HepG2 (cell line): ENCODE measurements around the gene MPC2. TPM values are rescaled to one million over a fixed set of nuclear protein-coding genes. Genes with fewer than 3 reads are reported as not detected.

Experiments
- ATAC-seq: fragments of 200-7000 bp; cut with Tn5 transposase; 3 replicates; pipeline ENCODE4 v1.9.1; 2020; ENCODE audit warnings: mild to moderate bottlenecking, moderate library complexity
- BruUV-seq: library from RNA; stranded (reverse); fragments of 400-500 nt; replicated peaks from 2 replicates; lab custom pipeline; 2021; lab: Mats Ljungman, UMichigan
- CTCF ChIA-PET: fragments of 300-600 bp; formaldehyde crosslinking; extraction: SDS; loops from one replicate; lab custom pipeline; 2021; ENCODE audit warnings: low total read pairs, inconsistent platforms, low intra/inter-chr PET ratio; lab: Yijun Ruan, JAX
- POLR2A ChIA-PET: fragments of 350-600 bp; sonication (Branson Sonifier 250); formaldehyde crosslinking; loops from one replicate; lab custom pipeline; 2020; ENCODE audit warnings: antibody characterized with exemption, inconsistent platforms; lab: Yijun Ruan, JAX
- DNase-seq: peaks from one replicate; pipeline ENCODE4 v3.0.0-alpha.2; 2015; ENCODE audit warnings: low spot score
- FAIRE-seq: peaks from 3 replicates; lab custom pipeline; 2011; peaks lifted over from hg19 to GRCh38; lab: Jason Lieb, UNC
- H2AFZ ChIP-seq: one replicate; pipeline ENCODE4 v1.6.1; 2011; ENCODE audit warnings: low read length, inconsistent platforms
- H3K27ac ChIP-seq: fragments of 300-600 bp; 3 replicates; pipeline ENCODE4 v1.8.0; 2011; ENCODE audit warnings: mixed run types, mild to moderate bottlenecking, mixed read lengths, low read length, inconsistent platforms; ENCODE audit not compliant: insufficient read depth; ENCODE audit errors: extremely low read length
- H3K27me3 ChIP-seq, 2 experiments: fragments of 200-600 bp in 1 of 2; 2 replicates in 1 of 2; 3 replicates in 1 of 2; pipeline versions ENCODE4 v1.6.0 to v1.8.0; 2011; ENCODE audit warnings: low read length in 2 of 2, mild to moderate bottlenecking in 2 of 2, moderate library complexity in 2 of 2, inconsistent platforms in 1 of 2; ENCODE audit not compliant: insufficient read depth in 2 of 2, control insufficient read depth in 1 of 2
- H3K36me3 ChIP-seq, 2 experiments: fragments of 200-600 bp in 1 of 2; replicated peaks in 1 of 2; 2 replicates in 1 of 2; 3 replicates in 1 of 2; pipeline versions ENCODE4 v1.5.1 to v1.8.0; 2011; ENCODE audit warnings: low read length in 2 of 2, inconsistent platforms in 1 of 2; ENCODE audit not compliant: insufficient read depth in 2 of 2, control insufficient read depth in 1 of 2
- H3K4me1 ChIP-seq: 2 replicates; pipeline ENCODE4 v1.5.1; 2012; ENCODE audit warnings: low read length, inconsistent platforms; ENCODE audit not compliant: insufficient read depth
- H3K4me2 ChIP-seq: 2 replicates; pipeline ENCODE4 v1.6.0; 2011; ENCODE audit warnings: low read depth, low read length, inconsistent platforms
- H3K4me3 ChIP-seq, 3 experiments: fragments of 200-600 bp in 1 of 3; sonication (generic), shearing (Covaris generic) in 1 of 3; replicated peaks in 1 of 3; 2 replicates each; pipeline ENCODE4 v1.5.1; 2011 to 2016; ENCODE audit warnings: low read length in 3 of 3, inconsistent platforms in 2 of 3, low read depth in 2 of 3, mild to moderate bottlenecking in 2 of 3, control low read depth in 1 of 3, mixed read lengths in 1 of 3; ENCODE audit not compliant: insufficient read depth in 1 of 3
- H3K79me2 ChIP-seq: one replicate; pipeline ENCODE4 v1.6.1; 2011; ENCODE audit warnings: low read length, inconsistent platforms; ENCODE audit not compliant: insufficient read depth
- H3K9ac ChIP-seq: 2 replicates; pipeline ENCODE4 v1.6.0; 2011; ENCODE audit warnings: mild to moderate bottlenecking, low read depth, low read length, inconsistent platforms; ENCODE audit not compliant: insufficient read depth
- H3K9me3 ChIP-seq: 2 replicates; pipeline ENCODE4 v1.5.1; 2012; ENCODE audit warnings: mild to moderate bottlenecking, low read length
- H4K20me1 ChIP-seq: 2 replicates; pipeline ENCODE4 v1.6.0; 2011; ENCODE audit warnings: inconsistent platforms, mild to moderate bottlenecking, low read length, moderate library complexity; ENCODE audit not compliant: insufficient read depth
- ATRX ChIP-seq: sonication (generic); formaldehyde crosslinking; IDR thresholded peaks from 2 replicates; pipeline ENCODE4 v1.4.0; 2020; ENCODE audit warnings: missing genetic modification reagents, borderline replicate concordance
- EZH2 ChIP-seq: conservative IDR thresholded peaks from 2 replicates; pipeline ENCODE4 v1.6.1; 2012; ENCODE audit warnings: mild to moderate bottlenecking, low read depth, low read length, moderate library complexity
- GABPB1 ChIP-seq: IDR thresholded peaks from 2 replicates; pipeline ENCODE4 v1.6.1; 2016; ENCODE audit warnings: mild to moderate bottlenecking, missing genetic modification reagents, moderate library complexity, missing compliant biosample characterization
- GTF2F1 ChIP-seq: fragments of 150-350 bp; IDR thresholded peaks from 2 replicates; pipeline ENCODE4 v1.6.1; 2014; ENCODE audit warnings: low read length
- HNRNPL ChIP-seq: fragments of 200-400 bp; formaldehyde crosslinking; IDR thresholded peaks from 2 replicates; pipeline ENCODE4 v1.6.1; 2017; ENCODE audit warnings: mild to moderate bottlenecking, low read depth, low read length
- MIER3 ChIP-seq: IDR thresholded peaks from 2 replicates; pipeline ENCODE4 v1.6.1; 2016; ENCODE audit warnings: missing compliant biosample characterization, borderline replicate concordance
- NFIB ChIP-seq: sonication (generic); formaldehyde crosslinking; IDR thresholded peaks from 2 replicates; pipeline ENCODE4 v1.9.0; 2021; ENCODE audit warnings: missing genetic modification reagents, mild to moderate bottlenecking, borderline replicate concordance
- NFYB ChIP-seq: sonication (generic); formaldehyde crosslinking; IDR thresholded peaks from 2 replicates; pipeline ENCODE4 v1.4.0; 2020; ENCODE audit warnings: missing genetic modification reagents
- PCBP2 ChIP-seq: fragments of 200-400 bp; formaldehyde crosslinking; optimal IDR thresholded peaks from 2 replicates; pipeline ENCODE3; 2018; ENCODE audit warnings: low read length, low read depth; ENCODE audit not compliant: poor library complexity, severe bottlenecking
- TBX3 ChIP-seq: fragments of 450-650 bp; IDR thresholded peaks from 2 replicates; pipeline ENCODE4 v1.6.1; 2017; ENCODE audit warnings: antibody characterized with exemption, mild to moderate bottlenecking, inconsistent platforms, borderline replicate concordance
- ZBTB7B ChIP-seq: sonication (generic); formaldehyde crosslinking; IDR thresholded peaks from 2 replicates; pipeline ENCODE4 v1.4.0; 2020; ENCODE audit warnings: missing genetic modification reagents
- ZFP82 ChIP-seq: sonication (generic); formaldehyde crosslinking; IDR thresholded peaks from 2 replicates; pipeline ENCODE4 v1.5.1; 2020; ENCODE audit warnings: mild to moderate bottlenecking, missing genetic modification reagents, borderline replicate concordance
- ZNF496 ChIP-seq: sonication (generic); formaldehyde crosslinking; IDR thresholded peaks from 2 replicates; pipeline ENCODE4 v1.8.1; 2023; ENCODE audit warnings: mild to moderate bottlenecking, moderate library complexity, missing genetic modification reagents; ENCODE audit not compliant: insufficient replicate concordance
- WGBS: methylation state at CpG from one replicate; pipeline ENCODE4 v1.1.6; 2017; ENCODE audit warnings: low lambda C conversion rate; 5-methylcytosine and 5-hydroxymethylcytosine counted together
- in situ Hi-C: cut with HindIII; loops from 2 replicates; pipeline ENCODE4 v1.10.0; 2017; ENCODE audit warnings: low pct_unique_long_range_greater_than_20kb; ENCODE audit not compliant: extremely low pct_ligation_motif_present
- intact Hi-C: fragments of 100-400 bp; cut with micrococcal nuclease; formaldehyde crosslinking; loops from one replicate; pipeline ENCODE4 v1.10.0; 2022; ENCODE audit not compliant: unreplicated experiment
- polyA plus RNA-seq, 8 experiments: library from polyadenylated mRNA; depleted of rRNA in 3 of 8; stranded (reverse) in 7 of 8; unstranded in 1 of 8; fragments of >200 nt; fragmentation: Illumina TruSeq in 4 of 8; extraction: Trizol in 4 of 8; gene quantifications; 2 replicates each; pipeline versions ENCODE4 v1.2.1 to v1.2.3, GENCODE V29; 2011 to 2016; ENCODE audit warnings: low read depth in 4 of 8, missing spikeins in 1 of 8, mixed read lengths in 1 of 8; ENCODE audit not compliant: insufficient read depth in 1 of 8
- total RNA-seq, 5 experiments: library from RNA; depleted of rRNA; stranded (reverse); fragments of >200 nt; fragmentation: Illumina TruSeq; extraction: Trizol; gene quantifications; 2 replicates each; pipeline ENCODE4 v1.2.3, GENCODE V29; 2016; ENCODE audit warnings: low read depth in 1 of 5
- TF ChIP-seq, protein P1 (sequence below): sonication (generic); formaldehyde crosslinking; IDR thresholded peaks from 2 replicates; pipeline ENCODE4 v1.5.1; 2020; ENCODE audit warnings: mild to moderate bottlenecking, missing genetic modification reagents, borderline replicate concordance
- TF ChIP-seq, protein P2 (sequence below): sonication (generic); IDR thresholded peaks from 2 replicates; pipeline ENCODE4 v1.6.1; 2016; ENCODE audit warnings: low read depth, borderline replicate concordance
- TF ChIP-seq, protein P3 (sequence below): IDR thresholded peaks from 2 replicates; pipeline ENCODE4 v1.6.1; 2018; ENCODE audit warnings: missing genetic modification reagents

MPC2 gene
- total and polyA plus RNA-seq, 2 of the 13 experiments (the other 11 are each of a cell fraction or from before 2014, with no cell fraction given) = 38.8 to 136 TPM

DNA sequence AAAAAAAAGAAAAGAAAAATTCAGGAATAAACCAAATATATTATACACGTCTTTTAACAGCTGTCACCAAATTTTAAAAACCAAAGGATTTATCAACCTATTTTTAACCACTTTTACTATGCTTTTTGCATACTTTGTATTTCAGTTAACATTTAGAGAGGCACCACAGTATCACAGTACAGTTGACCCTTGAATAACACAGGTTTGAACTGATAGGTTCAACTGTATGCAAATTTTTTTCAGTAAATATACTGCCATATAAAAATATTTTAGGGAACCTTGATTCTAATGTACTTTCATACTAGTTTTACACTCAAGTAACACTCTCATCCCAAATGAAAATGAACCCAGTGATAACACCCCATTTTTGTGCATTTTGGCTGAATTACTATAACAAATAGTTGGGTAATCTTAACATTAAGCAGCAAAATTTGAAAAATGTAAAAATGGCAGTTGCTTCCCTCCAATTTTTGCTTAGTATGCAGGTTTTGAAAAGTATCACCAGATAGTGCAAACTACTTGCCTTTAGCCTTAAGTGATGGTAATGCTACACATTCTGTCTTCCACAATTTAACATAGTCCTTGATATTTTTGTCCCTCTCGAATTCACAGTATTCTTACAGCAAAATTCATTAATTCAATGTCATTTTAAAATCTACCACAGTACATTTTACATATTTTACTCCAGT, 12.2 kb downstream of the MPC2 start (continued):
- TF ChIP-seq, protein P1, sequence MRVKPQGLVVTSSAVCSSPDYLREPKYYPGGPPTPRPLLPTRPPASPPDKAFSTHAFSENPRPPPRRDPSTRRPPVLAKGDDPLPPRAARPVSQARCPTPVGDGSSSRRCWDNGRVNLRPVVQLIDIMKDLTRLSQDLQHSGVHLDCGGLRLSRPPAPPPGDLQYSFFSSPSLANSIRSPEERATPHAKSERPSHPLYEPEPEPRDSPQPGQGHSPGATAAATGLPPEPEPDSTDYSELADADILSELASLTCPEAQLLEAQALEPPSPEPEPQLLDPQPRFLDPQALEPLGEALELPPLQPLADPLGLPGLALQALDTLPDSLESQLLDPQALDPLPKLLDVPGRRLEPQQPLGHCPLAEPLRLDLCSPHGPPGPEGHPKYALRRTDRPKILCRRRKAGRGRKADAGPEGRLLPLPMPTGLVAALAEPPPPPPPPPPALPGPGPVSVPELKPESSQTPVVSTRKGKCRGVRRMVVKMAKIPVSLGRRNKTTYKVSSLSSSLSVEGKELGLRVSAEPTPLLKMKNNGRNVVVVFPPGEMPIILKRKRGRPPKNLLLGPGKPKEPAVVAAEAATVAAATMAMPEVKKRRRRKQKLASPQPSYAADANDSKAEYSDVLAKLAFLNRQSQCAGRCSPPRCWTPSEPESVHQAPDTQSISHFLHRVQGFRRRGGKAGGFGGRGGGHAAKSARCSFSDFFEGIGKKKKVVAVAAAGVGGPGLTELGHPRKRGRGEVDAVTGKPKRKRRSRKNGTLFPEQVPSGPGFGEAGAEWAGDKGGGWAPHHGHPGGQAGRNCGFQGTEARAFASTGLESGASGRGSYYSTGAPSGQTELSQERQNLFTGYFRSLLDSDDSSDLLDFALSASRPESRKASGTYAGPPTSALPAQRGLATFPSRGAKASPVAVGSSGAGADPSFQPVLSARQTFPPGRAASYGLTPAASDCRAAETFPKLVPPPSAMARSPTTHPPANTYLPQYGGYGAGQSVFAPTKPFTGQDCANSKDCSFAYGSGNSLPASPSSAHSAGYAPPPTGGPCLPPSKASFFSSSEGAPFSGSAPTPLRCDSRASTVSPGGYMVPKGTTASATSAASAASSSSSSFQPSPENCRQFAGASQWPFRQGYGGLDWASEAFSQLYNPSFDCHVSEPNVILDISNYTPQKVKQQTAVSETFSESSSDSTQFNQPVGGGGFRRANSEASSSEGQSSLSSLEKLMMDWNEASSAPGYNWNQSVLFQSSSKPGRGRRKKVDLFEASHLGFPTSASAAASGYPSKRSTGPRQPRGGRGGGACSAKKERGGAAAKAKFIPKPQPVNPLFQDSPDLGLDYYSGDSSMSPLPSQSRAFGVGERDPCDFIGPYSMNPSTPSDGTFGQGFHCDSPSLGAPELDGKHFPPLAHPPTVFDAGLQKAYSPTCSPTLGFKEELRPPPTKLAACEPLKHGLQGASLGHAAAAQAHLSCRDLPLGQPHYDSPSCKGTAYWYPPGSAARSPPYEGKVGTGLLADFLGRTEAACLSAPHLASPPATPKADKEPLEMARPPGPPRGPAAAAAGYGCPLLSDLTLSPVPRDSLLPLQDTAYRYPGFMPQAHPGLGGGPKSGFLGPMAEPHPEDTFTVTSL = no peak
- TF ChIP-seq, all 625 proteins: peak for 2

DNA sequence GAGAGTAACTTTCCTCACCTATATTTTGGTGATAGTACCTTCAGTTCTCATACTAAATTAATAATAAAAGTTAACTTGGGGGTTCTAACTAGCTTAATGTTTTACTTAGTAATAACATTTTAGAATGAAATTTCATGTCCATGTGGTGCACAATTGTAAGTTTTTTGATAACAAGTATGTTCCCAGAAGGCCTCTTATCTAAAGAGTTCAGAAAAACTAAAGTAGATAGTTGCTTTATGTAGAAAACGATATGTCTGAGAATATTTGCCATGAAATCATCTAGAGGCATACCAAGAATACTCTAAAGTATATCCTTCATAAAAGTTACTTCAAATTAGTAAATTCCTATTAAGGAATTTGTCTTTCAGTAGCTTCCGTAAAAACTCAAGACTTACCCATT, 12.8 kb downstream of the MPC2 start:
- POLR2A ChIA-PET = no interaction called here
- in situ Hi-C loops = no loop called here
- CTCF ChIA-PET = no interaction called here
- ATAC-seq = no peak
- BruUV-seq = no TSS peak
- Histone ChIP-seq H3K4me3 (no peak overlapping the region), H3K36me3 (no peaks in the 10 kb centered on the region), H3K27ac (no peak overlapping the region), H3K9ac (no peak overlapping the region), H3K9me3 (no peaks in the 10 kb centered on the region), H3K27me3 (no peaks in the 10 kb centered on the region), H3K4me2 (no peak overlapping the region), H3K79me2 (peaks cover 36% of the 10 kb centered on the region), H3K4me1 (peaks cover 46% of the 10 kb centered on the region), H4K20me1 (peaks cover 7% of the 10 kb centered on the region; the same call in 1 of the 2 replicates), H2AFZ (no peak overlapping the region)
- no peak for FAIRE-seq
- intact Hi-C loops = no loop called here
- 93% methylated on average over 2 of the region's 2 CpGs for WGBS
- no peak for DNase-seq
- TF ChIP-seq ZBTB7B (CRISPR knock-in tag) (no peak), EZH2 (no peak), ZNF496 (no peak), PCBP2 (no peak), TBX3 (no peak), NFIB (CRISPR knock-in tag) (no peak), ZFP82 (no peak), MIER3 (no peak), GTF2F1 (no peak), GABPB1 (CRISPR knock-in tag) (no peak), NFYB (CRISPR knock-in tag) (no peak), HNRNPL (no peak), ATRX (CRISPR knock-in tag) (no peak)
- TF ChIP-seq, protein P2, sequence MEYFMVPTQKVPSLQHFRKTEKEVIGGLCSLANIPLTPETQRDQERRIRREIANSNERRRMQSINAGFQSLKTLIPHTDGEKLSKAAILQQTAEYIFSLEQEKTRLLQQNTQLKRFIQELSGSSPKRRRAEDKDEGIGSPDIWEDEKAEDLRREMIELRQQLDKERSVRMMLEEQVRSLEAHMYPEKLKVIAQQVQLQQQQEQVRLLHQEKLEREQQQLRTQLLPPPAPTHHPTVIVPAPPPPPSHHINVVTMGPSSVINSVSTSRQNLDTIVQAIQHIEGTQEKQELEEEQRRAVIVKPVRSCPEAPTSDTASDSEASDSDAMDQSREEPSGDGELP = no peak
- TF ChIP-seq, protein P3, sequence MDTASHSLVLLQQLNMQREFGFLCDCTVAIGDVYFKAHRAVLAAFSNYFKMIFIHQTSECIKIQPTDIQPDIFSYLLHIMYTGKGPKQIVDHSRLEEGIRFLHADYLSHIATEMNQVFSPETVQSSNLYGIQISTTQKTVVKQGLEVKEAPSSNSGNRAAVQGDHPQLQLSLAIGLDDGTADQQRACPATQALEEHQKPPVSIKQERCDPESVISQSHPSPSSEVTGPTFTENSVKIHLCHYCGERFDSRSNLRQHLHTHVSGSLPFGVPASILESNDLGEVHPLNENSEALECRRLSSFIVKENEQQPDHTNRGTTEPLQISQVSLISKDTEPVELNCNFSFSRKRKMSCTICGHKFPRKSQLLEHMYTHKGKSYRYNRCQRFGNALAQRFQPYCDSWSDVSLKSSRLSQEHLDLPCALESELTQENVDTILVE = no peak
